GM12892 (cell line): ENCODE measurements around the gene SF3B6.

Experiments used
- POLR2A ChIP-seq: IDR thresholded peaks from 2 replicates; pipeline ENCODE4 v1.6.1; 2011; ENCODE audit warnings: low read depth, low read length, control low read depth
- POLR2AphosphoS5 ChIP-seq: IDR thresholded peaks from 2 replicates; pipeline ENCODE4 v1.6.1; 2011; ENCODE audit warnings: low read depth, low read length, control low read depth

DNA sequence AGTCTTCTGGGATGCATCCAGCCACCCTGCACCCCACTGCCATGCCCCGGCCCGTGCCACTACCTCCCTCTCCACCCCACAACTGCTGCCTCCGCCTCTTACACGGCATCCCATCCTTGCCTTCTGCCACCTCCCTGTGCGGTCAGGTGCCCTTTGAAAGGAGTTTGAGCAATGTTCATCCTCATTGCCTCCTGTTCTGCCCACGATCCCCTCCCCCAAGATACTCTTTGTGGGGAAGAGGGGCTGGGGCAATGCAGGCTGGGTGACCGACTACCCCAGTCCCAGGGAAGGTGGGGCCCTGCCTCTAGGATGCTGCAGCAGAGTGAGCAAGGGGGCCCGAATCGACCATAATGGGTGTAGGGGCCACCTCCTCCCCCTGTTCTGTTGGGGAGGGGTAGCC, 57.9 kb downstream of the SF3B6 start:
- no peak for TF ChIP-seq POLR2AphosphoS5
- no peak for TF ChIP-seq POLR2A
